SKM-1 (cell line): Measurements from ENCODE around the gene VAV3.

Experiments used
- DNase-seq: peaks from one replicate; lab custom pipeline; 2025; ENCODE audit not compliant: unreplicated experiment; lab: John Stamatoyannopoulos, UW

VAV3 gene

GRCh38 chr1:107523061-107523460 is 441.9 kb downstream of the VAV3 start:
- no peak for DNase-seq
